ENCODE results near the gene USF2.

- TF ChIP-seq, protein P1, sequence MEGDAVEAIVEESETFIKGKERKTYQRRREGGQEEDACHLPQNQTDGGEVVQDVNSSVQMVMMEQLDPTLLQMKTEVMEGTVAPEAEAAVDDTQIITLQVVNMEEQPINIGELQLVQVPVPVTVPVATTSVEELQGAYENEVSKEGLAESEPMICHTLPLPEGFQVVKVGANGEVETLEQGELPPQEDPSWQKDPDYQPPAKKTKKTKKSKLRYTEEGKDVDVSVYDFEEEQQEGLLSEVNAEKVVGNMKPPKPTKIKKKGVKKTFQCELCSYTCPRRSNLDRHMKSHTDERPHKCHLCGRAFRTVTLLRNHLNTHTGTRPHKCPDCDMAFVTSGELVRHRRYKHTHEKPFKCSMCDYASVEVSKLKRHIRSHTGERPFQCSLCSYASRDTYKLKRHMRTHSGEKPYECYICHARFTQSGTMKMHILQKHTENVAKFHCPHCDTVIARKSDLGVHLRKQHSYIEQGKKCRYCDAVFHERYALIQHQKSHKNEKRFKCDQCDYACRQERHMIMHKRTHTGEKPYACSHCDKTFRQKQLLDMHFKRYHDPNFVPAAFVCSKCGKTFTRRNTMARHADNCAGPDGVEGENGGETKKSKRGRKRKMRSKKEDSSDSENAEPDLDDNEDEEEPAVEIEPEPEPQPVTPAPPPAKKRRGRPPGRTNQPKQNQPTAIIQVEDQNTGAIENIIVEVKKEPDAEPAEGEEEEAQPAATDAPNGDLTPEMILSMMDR (IDR thresholded peaks at IDR 0.05; ENCODE audit: low read depth, low read length), result peak; percentile 50
- no peak for TF ChIP-seq EZH2phosphoT487 (IDR thresholded peaks at IDR 0.05; ENCODE audit: low read depth)
Measured at GRCh38 chr19:35236638-35237400, 31.9 kb upstream of the USF2 start.
